H9 (cell line): ENCODE results near the gene IPO11. TPM values are rescaled to one million over a fixed set of nuclear protein-coding genes. Genes with fewer than 3 reads are reported as not detected.

Experiments used
- DNase-seq: peaks from one replicate; pipeline ENCODE4 v3.0.0-alpha.2; 2017
- H2AFZ ChIP-seq: one replicate; pipeline ENCODE4 v1.6.1; 2013; ENCODE audit warnings: mild to moderate bottlenecking, low read length, control low read depth, moderate library complexity
- H2AK5ac ChIP-seq: 2 replicates; pipeline ENCODE4 v1.6.1; 2013; ENCODE audit warnings: low read length, control low read depth, mixed read lengths; ENCODE audit not compliant: insufficient read length
- H2BK120ac ChIP-seq: one replicate; pipeline ENCODE4 v1.6.1; 2013; ENCODE audit warnings: low read depth, mild to moderate bottlenecking, low read length, control low read depth, inconsistent platforms; ENCODE audit not compliant: poor library complexity, severe bottlenecking
- H2BK12ac ChIP-seq: 2 replicates; pipeline ENCODE4 v1.6.1; 2013; ENCODE audit warnings: low read length, control low read depth, mixed read lengths, low read depth; ENCODE audit not compliant: insufficient read length
- H2BK15ac ChIP-seq: 2 replicates; pipeline ENCODE4 v1.6.1; 2013; ENCODE audit warnings: low read depth, low read length, control low read depth
- H2BK20ac ChIP-seq: one replicate; pipeline ENCODE4 v1.6.1; 2013; ENCODE audit warnings: low read depth, mild to moderate bottlenecking, low read length, control low read depth, inconsistent platforms; ENCODE audit not compliant: poor library complexity, severe bottlenecking
- H2BK5ac ChIP-seq: 2 replicates; pipeline ENCODE4 v1.6.1; 2013; ENCODE audit warnings: low read length, control low read depth, mixed read lengths; ENCODE audit not compliant: insufficient read length
- H3K14ac ChIP-seq: 2 replicates; pipeline ENCODE4 v1.6.1; 2013; ENCODE audit warnings: low read length, control low read depth; ENCODE audit not compliant: insufficient read depth
- H3K18ac ChIP-seq: 2 replicates; pipeline ENCODE4 v1.6.1; 2013; ENCODE audit warnings: low read depth, mild to moderate bottlenecking, mixed read lengths, low read length, control low read depth; ENCODE audit not compliant: insufficient read length
- H3K23ac ChIP-seq: 2 replicates; pipeline ENCODE4 v1.6.1; 2013; ENCODE audit warnings: low read length, control low read depth, mixed read lengths, low read depth; ENCODE audit not compliant: insufficient read length
- H3K23me2 ChIP-seq: 2 replicates; pipeline ENCODE4 v1.6.1; 2013; ENCODE audit warnings: low read depth, mild to moderate bottlenecking, mixed read lengths, low read length, control low read depth; ENCODE audit not compliant: insufficient read length, poor library complexity, severe bottlenecking
- H3K27ac ChIP-seq: 2 replicates; pipeline ENCODE4 v1.5.1; 2013; ENCODE audit warnings: low read length, control low read depth, mixed read lengths, low read depth; ENCODE audit not compliant: insufficient read length
- H3K27me3 ChIP-seq: 2 replicates; pipeline ENCODE4 v1.6.1; 2013; ENCODE audit warnings: low read length, control low read depth, inconsistent platforms; ENCODE audit not compliant: insufficient read depth
- H3K4ac ChIP-seq: 2 replicates; pipeline ENCODE4 v1.6.1; 2013; ENCODE audit warnings: low read depth, mild to moderate bottlenecking, control low read depth, inconsistent platforms, low read length, moderate library complexity
- H3K4me1 ChIP-seq: 2 replicates; pipeline ENCODE4 v1.6.1; 2013; ENCODE audit warnings: low read length, control low read depth, inconsistent platforms; ENCODE audit not compliant: insufficient read depth
- H3K4me2 ChIP-seq: 2 replicates; pipeline ENCODE4 v1.6.1; 2013; ENCODE audit warnings: low read length, control low read depth, mixed read lengths; ENCODE audit not compliant: insufficient read length, insufficient read depth
- H3K56ac ChIP-seq: 2 replicates; pipeline ENCODE4 v1.6.1; 2013; ENCODE audit warnings: low read depth, mild to moderate bottlenecking, mixed read lengths, low read length, control low read depth; ENCODE audit not compliant: insufficient read length
- H3K79me1 ChIP-seq: 2 replicates; pipeline ENCODE4 v1.6.1; 2013; ENCODE audit warnings: low read depth, mild to moderate bottlenecking, moderate library complexity, low read length, control low read depth, inconsistent platforms; ENCODE audit not compliant: insufficient read depth, poor library complexity, severe bottlenecking
- H3K79me2 ChIP-seq: 2 replicates; pipeline ENCODE4 v1.6.1; 2013; ENCODE audit warnings: low read length, control low read depth, inconsistent platforms; ENCODE audit not compliant: insufficient read depth
- H3K9ac ChIP-seq: 2 replicates; pipeline ENCODE4 v1.6.1; 2013; ENCODE audit warnings: low read length, control low read depth, mixed read lengths; ENCODE audit not compliant: insufficient read length; ENCODE audit errors: extremely low read depth
- H3K9me3 ChIP-seq: one replicate; pipeline ENCODE4 v1.6.1; 2013; ENCODE audit warnings: low read depth, low read length, inconsistent platforms; ENCODE audit not compliant: control insufficient read depth
- H3T11ph ChIP-seq: one replicate; pipeline ENCODE4 v1.6.1; 2013; ENCODE audit warnings: mild to moderate bottlenecking, low read length, control low read depth, inconsistent platforms
- H4K20me1 ChIP-seq: one replicate; pipeline ENCODE4 v1.6.1; 2013; ENCODE audit not compliant: control insufficient read depth, insufficient read length, insufficient read depth
- H4K5ac ChIP-seq: 2 replicates; pipeline ENCODE4 v1.6.1; 2013; ENCODE audit warnings: low read depth, mild to moderate bottlenecking, mixed read lengths, low read length, control low read depth; ENCODE audit not compliant: insufficient read length
- H4K8ac ChIP-seq: replicated peaks from 2 replicates; pipeline ENCODE4 v1.6.1; 2013; ENCODE audit warnings: low read length, control low read depth, mixed read lengths, low read depth; ENCODE audit not compliant: insufficient read length
- H4K91ac ChIP-seq: 2 replicates; pipeline ENCODE4 v1.6.1; 2013; ENCODE audit warnings: low read depth, mild to moderate bottlenecking, moderate library complexity, mixed read lengths, low read length, control low read depth; ENCODE audit not compliant: insufficient read length
- H3K27ac Mint-ChIP-seq, 3 experiments: 2 replicates in 2 of 3; 3 replicates in 1 of 3; pipeline ENCODE4 v1.8.0; 2020 to 2021; ENCODE audit warnings: mixed read lengths in 3 of 3, mild to moderate bottlenecking in 1 of 3, moderate library complexity in 1 of 3
- H3K27me3 Mint-ChIP-seq: 2 replicates; pipeline ENCODE4 v1.8.0; 2021; ENCODE audit warnings: low read depth, mild to moderate bottlenecking, moderate library complexity, mixed read lengths
- H3K36me3 Mint-ChIP-seq, 3 experiments: 2 replicates in 2 of 3; 3 replicates in 1 of 3; pipeline ENCODE4 v1.8.0; 2020 to 2021; ENCODE audit warnings: low read depth in 3 of 3, mixed read lengths in 3 of 3; ENCODE audit not compliant: insufficient read depth in 1 of 3
- H3K4me1 Mint-ChIP-seq, 2 experiments: 2 replicates each; pipeline ENCODE4 v1.8.0; 2020; ENCODE audit warnings: mixed read lengths in 2 of 2
- H3K4me3 Mint-ChIP-seq, 2 experiments: 2 replicates in 1 of 2; 3 replicates in 1 of 2; pipeline ENCODE4 v1.8.0; 2020 to 2021; ENCODE audit warnings: mild to moderate bottlenecking in 2 of 2, mixed read lengths in 2 of 2, moderate library complexity in 1 of 2
- H3K9me3 Mint-ChIP-seq, 2 experiments: 2 replicates in 1 of 2; 3 replicates in 1 of 2; pipeline ENCODE4 v1.8.0; 2020; ENCODE audit warnings: mild to moderate bottlenecking in 2 of 2, mixed read lengths in 2 of 2, moderate library complexity in 1 of 2
- WGBS: extraction: QIAGEN DNeasy Blood & Tissue Kit; methylation state at CpG from one replicate; pipeline ENCODE4 v1.1.7; 2013; ENCODE audit warnings: missing lambda C conversion rate, low lambda C conversion rate, mixed read lengths; ENCODE audit not compliant: insufficient read length; ENCODE audit errors: extremely low coverage; 5-methylcytosine and 5-hydroxymethylcytosine counted together
- total RNA-seq: library from RNA; stranded (reverse); gene quantifications from 2 replicates; pipeline ENCODE4 v1.2.1, GENCODE V29; 2021
- TF ChIP-seq, protein P1 (sequence below): fragments of 200-600 bp; sonication (generic); conservative IDR thresholded peaks from 3 replicates; pipeline ENCODE4 v1.8.0; 2021; ENCODE audit warnings: antibody characterized with exemption, mild to moderate bottlenecking

The IPO11 gene
- total RNA-seq, 1 experiment from 2014 or later, result 63.0 TPM

DNA sequence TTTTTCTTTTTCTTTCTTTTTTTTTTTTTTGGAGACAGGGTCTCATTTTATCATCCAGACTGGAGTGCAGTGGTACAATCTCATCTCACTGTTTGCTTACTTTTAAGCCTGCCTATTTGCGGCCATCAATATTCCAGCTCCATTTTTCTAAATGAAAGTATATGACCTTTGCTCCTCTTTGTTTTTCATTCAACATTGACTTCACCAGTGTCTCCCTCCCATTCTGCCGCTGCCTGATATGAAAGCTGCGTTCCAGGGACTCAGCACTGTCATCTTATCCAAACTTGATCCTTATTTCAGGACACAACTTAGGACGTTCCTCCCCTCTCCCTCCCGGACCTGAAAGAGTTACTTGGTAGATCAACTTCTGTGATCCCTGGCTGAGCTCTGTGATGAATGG, 239.7 kb downstream of the IPO11 start:
- Histone ChIP-seq H3K56ac (no peak overlapping the region), H4K5ac (no peak overlapping the region), H3K4me2 (no peak overlapping the region), H4K91ac (no peak overlapping the region), H3K14ac (no peak overlapping the region), H2BK5ac (no peak overlapping the region), H2AK5ac (no peak overlapping the region), H3K9me3 (peaks cover 5% of the 10 kb centered on the region), H3K9ac (no peak overlapping the region), H3K18ac (no peak overlapping the region), H2BK12ac (no peak overlapping the region), H4K8ac (no peak overlapping the region), H2BK20ac (no peak overlapping the region), H3T11ph (no peak overlapping the region), H3K79me1 (no peaks in the 10 kb centered on the region), H4K20me1 (no peaks in the 10 kb centered on the region), H3K27me3 (no peaks in the 10 kb centered on the region), H3K4ac (no peak overlapping the region), H3K27ac (no peak overlapping the region), H3K23ac (no peak overlapping the region), H2BK15ac (no peak overlapping the region), H2AFZ (no peak overlapping the region), H3K4me1 (peaks cover 7% of the 10 kb centered on the region; the same call in 1 of the 2 replicates), H3K23me2 (no peaks in the 10 kb centered on the region), H3K79me2 (no peaks in the 10 kb centered on the region), H2BK120ac (no peak overlapping the region)
- Mint-ChIP-seq H3K27me3 (no peaks in the 10 kb centered on the region), H3K36me3 (peaks cover 14 to 17% (median 14%) of the 10 kb centered on the region in 3 experiments), H3K27ac (no peak overlapping the region), H3K9me3 (peaks cover 19 to 22% of the 10 kb centered on the region in 2 experiments), H3K4me3 (no peak overlapping the region), H3K4me1 (peaks cover 12 to 13% of the 10 kb centered on the region in 2 experiments)
- TF ChIP-seq, protein P1, sequence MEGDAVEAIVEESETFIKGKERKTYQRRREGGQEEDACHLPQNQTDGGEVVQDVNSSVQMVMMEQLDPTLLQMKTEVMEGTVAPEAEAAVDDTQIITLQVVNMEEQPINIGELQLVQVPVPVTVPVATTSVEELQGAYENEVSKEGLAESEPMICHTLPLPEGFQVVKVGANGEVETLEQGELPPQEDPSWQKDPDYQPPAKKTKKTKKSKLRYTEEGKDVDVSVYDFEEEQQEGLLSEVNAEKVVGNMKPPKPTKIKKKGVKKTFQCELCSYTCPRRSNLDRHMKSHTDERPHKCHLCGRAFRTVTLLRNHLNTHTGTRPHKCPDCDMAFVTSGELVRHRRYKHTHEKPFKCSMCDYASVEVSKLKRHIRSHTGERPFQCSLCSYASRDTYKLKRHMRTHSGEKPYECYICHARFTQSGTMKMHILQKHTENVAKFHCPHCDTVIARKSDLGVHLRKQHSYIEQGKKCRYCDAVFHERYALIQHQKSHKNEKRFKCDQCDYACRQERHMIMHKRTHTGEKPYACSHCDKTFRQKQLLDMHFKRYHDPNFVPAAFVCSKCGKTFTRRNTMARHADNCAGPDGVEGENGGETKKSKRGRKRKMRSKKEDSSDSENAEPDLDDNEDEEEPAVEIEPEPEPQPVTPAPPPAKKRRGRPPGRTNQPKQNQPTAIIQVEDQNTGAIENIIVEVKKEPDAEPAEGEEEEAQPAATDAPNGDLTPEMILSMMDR, result no peak
- no peak for DNase-seq
- no CpG with 5 or more reads among the region's 5 CpGs for WGBS
